OCI-LY7 (cell line): Measurements from ENCODE around the gene ULBP3. TPM values are rescaled to one million over a fixed set of nuclear protein-coding genes. Genes with fewer than 3 reads are reported as not detected.

ENCODE experiments used
- BruUV-seq: library from RNA; stranded (reverse); fragments of 400-500 nt; replicated peaks from 2 replicates; lab custom pipeline; 2021; lab: Mats Ljungman, UMichigan
- CTCF ChIA-PET: fragments of 300-600 bp; sonication (Branson Sonifier 250); formaldehyde crosslinking; loops from one replicate; lab custom pipeline; 2022; ENCODE audit warnings: antibody characterized with exemption; ENCODE audit not compliant: unreplicated experiment; lab: Charles Lee
- POLR2A ChIA-PET: fragments of 300-600 bp; sonication (Branson Sonifier 250); formaldehyde crosslinking; loops from one replicate; lab custom pipeline; 2022; ENCODE audit warnings: antibody characterized with exemption; lab: Charles Lee
- DNase-seq: peaks from one replicate; pipeline ENCODE4 v3.0.0-alpha.2; 2015; ENCODE audit warnings: low spot score
- H2AFZ ChIP-seq: fragments of 200-600 bp; sonication (generic), shearing (Covaris generic); 2 replicates; pipeline ENCODE4 v1.6.1; 2014; ENCODE audit warnings: mild to moderate bottlenecking, antibody characterized with exemption, low read length, moderate library complexity
- H3K27ac ChIP-seq: fragments of 200-600 bp; sonication (generic); 2 replicates; pipeline ENCODE4 v1.5.1; 2014; ENCODE audit warnings: mixed run types, low read depth, mild to moderate bottlenecking, moderate library complexity, low read length, inconsistent platforms; ENCODE audit not compliant: poor library complexity, severe bottlenecking
- H3K36me3 ChIP-seq: fragments of 200-600 bp; sonication (generic); 2 replicates; pipeline ENCODE4 v1.6.1; 2014; ENCODE audit warnings: mild to moderate bottlenecking, antibody characterized with exemption, low read length, moderate library complexity, mixed read lengths; ENCODE audit not compliant: insufficient read depth
- H3K4me1 ChIP-seq: fragments of 200-600 bp; sonication (generic); 2 replicates; pipeline ENCODE4 v1.5.1; 2014; ENCODE audit warnings: mild to moderate bottlenecking, low read length; ENCODE audit not compliant: insufficient read depth, poor library complexity, severe bottlenecking
- H3K4me2 ChIP-seq: fragments of 200-600 bp; sonication (generic); 2 replicates; pipeline ENCODE4 v1.6.1; 2014; ENCODE audit warnings: mild to moderate bottlenecking, low read length
- H3K4me3 ChIP-seq: fragments of 200-600 bp; sonication (generic); 2 replicates; pipeline ENCODE4 v1.5.1; 2014; ENCODE audit warnings: mild to moderate bottlenecking, low read depth, low read length; ENCODE audit not compliant: poor library complexity, severe bottlenecking
- H3K79me2 ChIP-seq: fragments of 200-600 bp; sonication (generic); 2 replicates; pipeline ENCODE4 v1.6.1; 2016; ENCODE audit warnings: low read depth, mild to moderate bottlenecking, low read length, moderate library complexity, mixed read lengths; ENCODE audit not compliant: insufficient read depth
- H3K9me2 ChIP-seq: fragments of 200-600 bp; sonication (generic); 2 replicates; pipeline ENCODE4 v1.6.1; 2016; ENCODE audit warnings: mild to moderate bottlenecking, low read length, mixed read lengths; ENCODE audit not compliant: insufficient read depth
- H3K9me3 ChIP-seq: fragments of 200-600 bp; sonication (generic); 2 replicates; pipeline ENCODE4 v1.6.1; 2014; ENCODE audit warnings: mild to moderate bottlenecking, mixed run types, low read length, mixed read lengths
- H4K20me1 ChIP-seq: fragments of 200-600 bp; sonication (generic); 2 replicates; pipeline ENCODE4 v1.6.1; 2014; ENCODE audit warnings: mild to moderate bottlenecking, antibody characterized with exemption, low read length, moderate library complexity, mixed read lengths; ENCODE audit not compliant: insufficient read depth
- CTCF ChIP-seq: fragments of 200-600 bp; sonication (generic); conservative IDR thresholded peaks from 2 replicates; pipeline ENCODE4 v1.5.1; 2014; ENCODE audit warnings: mild to moderate bottlenecking, antibody characterized with exemption, low read length, moderate library complexity, mixed read lengths
- EZH2phosphoT487 ChIP-seq: fragments of 200-600 bp; sonication (generic); IDR thresholded peaks from 2 replicates; pipeline ENCODE4 v1.6.1; 2018; ENCODE audit warnings: low read depth, borderline replicate concordance, mild to moderate bottlenecking, mixed run types, antibody characterized with exemption, low read length, moderate library complexity, mixed read lengths
- intact Hi-C: fragments of 100-400 bp; cut with micrococcal nuclease; formaldehyde crosslinking; loops from one replicate; pipeline ENCODE4 v1.10.0; 2022; ENCODE audit not compliant: unreplicated experiment
- total RNA-seq, 2 experiments: library from RNA; depleted of rRNA in 1 of 2; stranded (reverse); fragments of >200 nt in 1 of 2; shearing (Covaris generic) in 1 of 2; gene quantifications; 2 replicates each; pipeline ENCODE4 v1.2.3, GENCODE V29; 2014 to 2022

Gene ULBP3
- total RNA-seq, 2 experiments from 2014 or later: 3.5 to 4.3 TPM

DNA sequence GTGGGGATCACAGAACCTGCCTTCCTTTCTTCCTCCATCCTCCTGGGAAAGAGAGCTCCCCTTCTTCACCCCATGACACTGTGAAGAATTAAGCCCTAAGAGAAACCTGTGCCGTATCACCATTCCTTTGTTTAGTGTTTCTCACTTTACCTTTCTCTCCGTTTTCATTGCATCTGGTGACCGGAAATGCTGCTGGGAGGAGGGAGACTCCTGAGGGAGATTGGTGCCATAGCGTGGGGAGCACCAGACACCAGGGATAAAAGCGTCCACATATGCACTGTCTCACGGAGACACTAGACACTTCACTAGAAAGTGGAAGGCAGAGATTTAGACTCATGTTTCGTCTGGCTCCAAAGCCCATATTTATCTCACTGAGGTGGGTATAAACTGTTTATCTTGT, 15.5 kb upstream of the ULBP3 start:
- CTCF ChIA-PET: no interaction called here
- no TSS peak for BruUV-seq
- no peak overlapping the region for H3K4me2 ChIP-seq

GRCh38 chr6:150083839-150084238, 14.9 kb upstream of the ULBP3 start:
- H3K9me3 ChIP-seq: no peaks in the 10 kb centered on the region
- no peak for DNase-seq

More for the DNA sequence above, 15.5 kb upstream of the ULBP3 start:
- Histone ChIP-seq H3K4me3 (no peak overlapping the region), H3K9me2 (no peaks in the 10 kb centered on the region), H4K20me1 (no peaks in the 10 kb centered on the region), H3K4me1 (no peaks in the 10 kb centered on the region), H3K36me3 (no peaks in the 10 kb centered on the region), H3K79me2 (no peaks in the 10 kb centered on the region), H3K9me3 (no peaks in the 10 kb centered on the region), H3K27ac (no peak overlapping the region), H2AFZ (no peak overlapping the region)
- POLR2A ChIA-PET: interaction anchor here (0.9 kb wide), 1 partner anchor 12 kb away, joined by 3 read pairs; no protein-coding TSS in a partner anchor
- no peak for DNase-seq
- intact Hi-C loops: loop anchor here (10.0 kb wide), 1 partner anchor 510 kb away; the partner anchor contains the start of gene PLEKHG1
- TF ChIP-seq CTCF (no peak), EZH2phosphoT487 (no peak)

More at GRCh38 chr6:150083839-150084238, 14.9 kb upstream of the ULBP3 start:
- Histone ChIP-seq H3K27ac (no peak overlapping the region), H3K79me2 (no peaks in the 10 kb centered on the region), H4K20me1 (no peaks in the 10 kb centered on the region), H3K4me2 (no peak overlapping the region), H3K36me3 (no peaks in the 10 kb centered on the region), H3K4me3 (no peak overlapping the region), H3K9me2 (no peaks in the 10 kb centered on the region), H2AFZ (no peak overlapping the region), H3K4me1 (no peaks in the 10 kb centered on the region)
- no TSS peak for BruUV-seq
- intact Hi-C loops: loop anchor here (10.0 kb wide), 1 partner anchor 511 kb away; the partner anchor contains the start of gene PLEKHG1
- TF ChIP-seq EZH2phosphoT487 (no peak), CTCF (no peak)
- ChIA-PET POLR2A (interaction anchor here (0.9 kb wide), 1 partner anchor 12 kb away, joined by 3 read pairs; no protein-coding TSS in a partner anchor), CTCF (no interaction called here)
